T-helper 22 cell (primary cell): ENCODE measurements around the gene FAHD2A.
"Not testable (repeated sequence)": the region's sequence is repeated elsewhere in the genome, so short reads cannot be mapped to it uniquely, and the experiment has no call there.

Experiments
- DNase-seq: peaks from one replicate; pipeline ENCODE4 v3.0.0-alpha.2; 2020; ENCODE audit warnings: low read depth

The FAHD2A gene

DNA sequence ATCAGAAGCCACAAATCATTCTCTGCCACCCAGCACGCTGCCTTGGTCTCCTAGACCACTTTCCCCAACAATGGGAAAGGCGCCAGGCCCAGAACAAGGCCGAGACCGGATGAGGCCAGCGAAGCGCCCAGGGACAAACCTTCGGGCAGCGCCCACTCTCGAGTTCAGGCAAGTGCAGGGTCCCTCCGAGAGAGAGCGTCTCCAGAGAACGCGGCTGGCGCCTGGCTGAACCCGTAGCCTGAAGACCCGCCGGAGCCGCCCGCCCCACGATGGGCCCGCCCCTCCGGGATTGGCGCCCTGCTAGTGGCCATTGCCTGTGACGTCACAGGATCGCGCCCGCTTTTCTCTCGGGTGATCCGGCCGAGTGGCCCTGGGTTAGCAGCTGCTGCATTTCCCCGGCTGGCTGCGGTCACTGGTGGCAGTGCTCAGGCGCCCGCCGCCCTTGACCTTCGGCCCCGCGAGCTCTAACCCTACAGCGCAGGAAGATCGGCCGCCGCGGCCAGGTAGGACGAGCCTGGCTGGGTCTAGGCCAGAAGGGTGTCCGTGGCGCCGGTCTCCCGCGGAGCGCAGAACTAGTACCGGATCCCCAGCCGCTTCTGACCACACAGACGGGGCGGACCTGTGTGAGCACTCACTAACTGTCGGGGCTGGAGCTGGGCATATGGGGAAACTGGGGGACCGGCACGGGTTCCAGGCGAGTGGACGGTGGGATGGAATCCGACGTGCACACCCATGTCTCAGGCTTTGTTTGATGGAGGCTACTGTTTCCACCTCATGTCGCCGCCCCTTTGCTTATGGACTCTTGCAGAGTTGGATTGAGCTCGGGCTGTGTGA, at the start of gene FAHD2A:
Gene FAHD2A (plus strand): TSS at position 339 of the 834 bp plus-strand sequence. CDS start 2,851 bp downstream, outside the sequence.
- peak; percentile 81 for DNase-seq

DNA sequence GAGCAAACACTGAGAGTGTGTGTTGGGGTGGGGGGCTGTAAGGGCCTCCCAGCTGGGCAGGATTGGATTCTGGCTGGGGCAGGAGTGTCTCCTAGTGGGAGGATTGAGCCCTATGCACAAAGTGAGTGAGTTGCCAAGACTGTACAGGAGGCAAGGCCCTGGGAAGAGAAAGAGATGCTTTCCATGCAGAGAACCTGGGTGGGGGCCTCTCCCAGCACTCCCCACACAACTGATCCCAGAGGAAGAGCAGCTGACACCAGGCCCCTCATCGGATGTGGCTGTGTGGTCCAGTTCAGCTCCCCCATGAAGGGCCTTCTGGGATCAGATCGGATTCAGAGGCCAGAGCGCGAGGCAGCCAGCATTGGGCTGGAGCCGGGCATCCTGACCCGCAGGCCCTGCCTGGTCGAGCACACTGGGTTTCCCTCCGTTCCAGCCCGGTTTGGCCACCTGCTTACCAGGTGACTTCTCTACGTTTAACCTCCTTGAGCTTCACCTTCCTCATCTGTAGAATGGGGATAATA, 49.4 kb upstream of the FAHD2A start:
- no peak for DNase-seq

DNA sequence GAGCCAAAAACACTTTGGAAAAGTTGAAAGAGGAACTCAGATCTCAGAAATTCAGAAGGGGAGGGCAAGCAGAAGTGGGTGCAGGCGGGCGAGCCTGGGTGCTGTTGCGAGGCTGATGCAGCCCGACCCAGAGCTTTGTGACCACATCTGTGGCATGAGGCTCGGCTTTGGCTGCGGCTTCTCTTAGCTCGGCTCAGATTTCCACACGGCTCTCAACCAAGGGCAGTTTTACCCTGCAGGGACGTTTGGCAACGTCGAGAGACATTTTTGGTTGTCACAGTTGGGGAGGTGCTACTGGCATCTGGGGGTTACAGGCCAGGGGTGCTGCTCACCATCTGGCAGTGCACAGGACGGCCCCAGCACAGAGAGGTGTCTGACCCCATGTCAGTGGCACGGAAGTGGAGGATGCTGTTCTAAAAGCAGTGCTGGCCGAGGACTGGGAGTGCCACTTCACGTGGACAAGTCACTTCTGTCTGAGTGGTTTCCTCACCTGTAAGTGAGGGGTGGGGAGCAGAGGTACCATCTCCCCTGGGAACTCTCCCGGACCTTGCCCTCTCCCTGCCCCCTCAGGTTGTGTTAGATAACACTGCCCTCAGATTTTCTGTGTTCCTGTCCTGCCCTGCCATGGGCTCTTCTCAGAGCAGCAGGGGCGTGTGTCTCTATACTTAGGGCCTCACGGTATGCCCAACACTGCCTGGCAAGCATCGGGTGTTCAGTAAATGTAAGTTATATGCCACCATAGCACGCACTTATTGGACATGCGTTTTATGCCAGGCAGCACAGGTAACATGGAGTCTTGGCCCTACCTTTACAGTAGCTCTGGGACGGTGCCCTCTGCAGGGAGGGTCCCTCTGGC, 48.7 kb upstream of the FAHD2A start:
- no peak for DNase-seq

DNA sequence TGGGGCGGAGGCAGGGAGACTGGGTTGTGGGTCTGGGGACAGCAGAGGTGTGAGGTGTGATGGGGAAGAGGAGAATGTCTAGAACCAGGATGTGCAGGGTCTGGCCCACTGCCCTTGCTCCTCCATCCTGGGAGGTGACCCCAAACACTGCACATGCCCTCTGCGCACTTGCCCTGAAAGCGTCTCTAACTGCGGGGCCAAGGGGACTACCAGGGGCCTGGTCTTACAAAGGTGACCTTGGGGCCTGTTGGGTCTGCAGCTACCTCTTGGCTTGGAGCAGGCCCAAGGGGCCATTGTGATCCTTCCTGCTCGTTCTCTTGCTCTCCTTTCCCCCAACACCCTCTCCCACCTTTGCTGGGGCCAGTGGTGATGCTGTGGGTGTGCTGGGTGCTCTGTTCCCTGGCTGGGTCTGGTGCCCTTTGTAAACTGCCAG, 48.0 kb upstream of the FAHD2A start:
- no peak for DNase-seq

DNA sequence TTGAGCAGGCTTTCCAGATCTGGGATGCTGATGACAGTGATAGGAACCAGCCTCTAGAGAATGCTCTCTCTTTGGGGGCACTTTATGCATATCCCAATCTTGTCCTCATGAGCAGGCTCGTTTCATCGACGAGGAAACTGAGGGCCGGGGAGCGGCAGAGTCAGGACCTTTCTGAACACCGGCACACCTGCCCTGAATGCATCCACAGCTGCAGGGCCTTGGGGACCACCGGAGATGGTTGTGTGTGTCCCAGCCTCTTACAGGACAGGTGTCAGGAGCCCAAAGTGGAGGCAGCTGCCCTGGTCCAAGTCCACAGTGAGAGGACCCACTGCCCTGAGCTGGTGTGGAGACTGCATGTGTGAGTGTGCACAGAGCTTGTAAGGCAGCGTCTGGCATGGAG, 47.6 kb upstream of the FAHD2A start:
- no peak for DNase-seq

GRCh38 chr2:95355486-95355885, 47.0 kb upstream of the FAHD2A start:
- DNase-seq: not testable (repeated sequence)

DNA sequence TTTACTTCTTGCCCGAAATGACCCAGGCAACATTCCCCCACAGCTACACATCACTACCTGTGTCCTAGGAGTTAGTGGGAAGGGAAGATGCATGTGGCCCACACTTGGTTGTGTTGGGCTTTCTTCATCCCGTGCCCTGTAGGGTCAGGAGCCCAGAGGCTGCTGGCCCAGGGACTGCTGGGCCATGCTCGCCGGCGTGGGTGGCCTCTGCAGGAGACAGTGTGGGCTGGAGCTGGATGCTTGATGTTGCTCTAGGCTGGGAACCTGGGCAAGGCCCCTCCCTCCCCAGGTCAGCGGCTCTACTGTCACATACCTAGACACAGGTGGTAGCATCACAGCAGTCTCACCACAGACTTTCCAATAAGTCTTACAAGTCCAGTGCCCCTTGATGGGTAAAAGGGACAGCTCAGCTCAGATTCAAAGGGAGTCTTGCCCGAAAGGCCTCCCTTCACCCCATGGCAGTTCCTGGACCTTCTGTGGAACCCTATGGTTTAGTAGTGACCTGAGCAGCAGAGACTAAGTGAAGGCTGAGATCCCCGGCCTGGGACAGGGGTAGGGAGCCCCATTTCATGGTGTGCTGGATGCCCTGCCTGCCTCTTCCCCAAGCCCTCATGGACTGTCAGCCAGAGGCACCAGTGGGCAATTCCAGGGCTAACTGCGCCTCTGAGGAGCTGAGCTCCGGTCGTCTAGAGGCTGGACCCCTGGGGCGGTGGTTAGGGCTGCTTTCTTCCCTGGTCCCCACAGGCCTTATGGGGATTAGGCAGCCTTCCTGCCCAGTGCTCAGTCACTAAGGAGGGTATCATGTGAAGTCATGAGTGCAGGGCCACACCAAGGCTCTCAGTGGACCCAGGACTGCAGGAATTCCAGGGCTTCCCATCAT, 45.4 kb upstream of the FAHD2A start:
- no peak for DNase-seq

DNA sequence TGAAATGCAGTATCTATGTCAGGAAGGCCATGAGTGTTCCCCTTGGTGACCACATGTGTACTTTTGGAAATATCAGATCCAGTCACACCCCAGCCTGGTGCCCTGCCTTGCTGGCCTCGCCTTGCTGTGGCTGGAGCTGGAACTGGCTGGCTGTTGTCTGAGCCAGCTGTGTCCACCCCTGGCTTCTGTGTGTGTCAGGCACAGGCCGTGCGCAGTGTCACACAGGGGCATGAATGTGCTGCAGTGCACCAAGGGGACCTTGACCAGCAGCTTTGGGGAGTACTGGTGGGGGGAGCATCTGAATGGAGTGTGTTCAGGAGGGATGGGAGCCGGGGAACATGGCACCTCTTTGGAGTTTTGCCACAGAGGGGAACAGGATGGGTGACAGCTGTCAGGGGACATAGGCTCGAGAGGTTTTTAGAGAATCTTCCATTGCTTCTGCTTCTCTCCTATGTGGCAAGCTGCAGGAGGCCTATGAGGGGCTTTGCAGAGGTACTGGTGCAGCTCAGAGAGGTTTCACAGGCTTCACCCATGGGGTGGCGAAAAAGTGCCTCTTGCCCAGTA, 44.7 kb upstream of the FAHD2A start:
- no peak for DNase-seq

GRCh38 chr2:95359031-95359430, 43.5 kb upstream of the FAHD2A start:
- no peak for DNase-seq

GRCh38 chr2:95359501-95359930, 43.0 kb upstream of the FAHD2A start:
- no peak for DNase-seq

DNA sequence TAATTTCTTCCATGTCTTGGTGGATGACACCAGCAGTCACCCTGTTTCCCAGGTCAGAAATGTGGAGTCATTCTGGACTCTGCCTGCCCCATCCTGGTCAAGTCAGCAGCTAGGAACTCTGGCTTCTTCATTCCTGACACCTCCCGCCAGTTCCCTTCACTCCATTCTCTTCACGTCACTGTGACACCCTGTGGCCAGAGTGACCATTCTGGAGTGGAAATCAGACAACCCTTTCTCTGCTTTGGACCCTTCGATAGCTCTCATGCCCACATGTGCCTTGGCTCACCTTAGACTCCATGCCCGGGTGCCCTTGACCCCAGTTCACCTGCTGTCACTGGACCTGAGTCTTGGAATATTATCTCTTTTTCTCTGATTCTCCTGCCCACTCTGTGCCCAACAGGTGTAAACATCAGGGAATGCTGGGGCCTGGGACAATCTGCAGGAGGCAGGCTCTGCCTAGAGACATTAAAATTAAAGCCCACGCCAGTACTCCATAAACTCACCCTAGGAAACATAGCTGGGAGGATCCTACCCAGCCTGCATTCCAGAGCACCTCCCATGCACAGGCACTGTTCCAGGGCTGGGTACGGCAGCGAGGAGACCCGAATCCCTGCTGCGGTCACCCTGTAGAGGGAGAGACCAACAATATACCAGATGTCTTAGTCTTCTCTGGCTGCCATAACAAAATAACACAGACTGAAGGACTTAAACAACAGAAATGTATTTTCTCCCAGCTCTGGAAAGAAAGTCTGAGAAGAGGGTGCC, 41.1 kb upstream of the FAHD2A start:
- no peak for DNase-seq

- DNase-seq: no peak
Measured at GRCh38 chr2:95362486-95362885, 40.0 kb upstream of the FAHD2A start.

GRCh38 chr2:95366514-95366913, 36.0 kb upstream of the FAHD2A start:
- DNase-seq: no peak

DNA sequence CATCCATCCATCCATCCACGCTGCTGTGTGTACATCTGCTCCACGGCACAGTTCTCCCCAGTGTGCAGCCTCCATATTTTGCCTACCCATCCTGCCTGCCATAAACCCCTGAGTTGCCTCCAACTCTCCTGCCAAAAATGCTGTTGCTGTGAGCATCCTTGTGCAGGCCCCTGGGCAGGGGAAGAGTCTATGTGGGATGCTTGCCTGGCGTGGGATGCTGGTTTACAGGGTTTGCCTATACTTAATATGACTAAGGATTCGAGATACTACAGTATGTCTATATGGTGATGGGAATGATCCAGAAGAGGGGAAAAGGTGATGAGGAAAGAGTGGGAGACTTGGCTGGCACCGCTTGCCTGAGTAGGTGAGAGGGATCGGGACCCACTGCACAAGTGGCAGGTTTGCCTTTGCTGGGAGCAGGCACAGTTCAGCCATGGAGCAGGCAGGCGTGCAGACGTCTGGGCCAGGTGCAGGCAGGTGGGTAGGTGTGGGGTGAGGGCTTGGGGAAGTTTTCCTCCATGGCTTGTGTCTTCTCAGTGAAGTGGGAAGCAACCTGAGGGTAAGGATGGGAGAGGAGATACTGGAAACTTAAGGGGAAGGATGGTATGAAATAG, 30.2 kb upstream of the FAHD2A start:
- no peak for DNase-seq

- no peak for DNase-seq
Measured at GRCh38 chr2:95372845-95373244, 29.7 kb upstream of the FAHD2A start.

DNA sequence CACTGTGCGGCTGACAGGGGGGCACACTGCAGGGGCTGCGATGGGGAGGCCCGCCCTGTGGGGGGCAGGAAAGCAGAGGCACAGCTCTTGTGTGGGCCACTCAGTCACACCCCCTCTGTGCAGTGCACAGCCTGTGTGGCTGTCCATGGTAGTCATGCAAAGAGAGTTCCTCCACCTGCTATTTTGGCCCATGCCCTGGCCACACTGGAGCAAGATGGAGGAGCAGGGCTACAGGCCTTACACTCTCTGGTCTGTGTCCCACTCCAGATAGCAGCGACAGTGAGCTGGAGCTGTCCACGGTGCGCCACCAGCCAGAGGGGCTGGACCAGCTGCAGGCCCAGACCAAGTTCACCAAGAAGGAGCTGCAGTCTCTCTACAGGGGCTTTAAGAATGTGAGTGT, 28.5 kb upstream of the FAHD2A start:
- DNase-seq: no peak

DNA sequence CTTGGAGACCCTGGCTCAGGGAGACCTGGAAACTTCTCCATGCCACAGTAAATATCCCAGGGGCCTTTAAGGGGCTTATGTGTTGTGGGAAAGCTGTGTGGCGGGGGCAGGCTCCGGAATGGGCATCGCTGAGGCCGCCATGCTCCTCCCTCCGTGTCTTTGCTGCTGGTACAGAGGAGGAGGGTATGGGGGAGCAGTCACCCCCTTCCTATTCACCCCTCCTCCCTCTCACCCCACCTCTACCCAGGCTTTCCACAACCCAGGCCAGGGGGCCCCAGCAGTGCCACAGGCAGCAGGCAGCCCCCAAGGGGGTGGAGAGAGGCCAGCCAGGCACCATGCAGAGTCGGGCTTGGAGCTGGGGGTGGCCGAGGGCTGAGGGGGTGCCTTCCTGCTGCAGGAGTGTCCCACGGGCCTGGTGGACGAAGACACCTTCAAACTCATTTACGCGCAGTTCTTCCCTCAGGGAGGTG, 28.0 kb upstream of the FAHD2A start:
- DNase-seq: no peak

DNA sequence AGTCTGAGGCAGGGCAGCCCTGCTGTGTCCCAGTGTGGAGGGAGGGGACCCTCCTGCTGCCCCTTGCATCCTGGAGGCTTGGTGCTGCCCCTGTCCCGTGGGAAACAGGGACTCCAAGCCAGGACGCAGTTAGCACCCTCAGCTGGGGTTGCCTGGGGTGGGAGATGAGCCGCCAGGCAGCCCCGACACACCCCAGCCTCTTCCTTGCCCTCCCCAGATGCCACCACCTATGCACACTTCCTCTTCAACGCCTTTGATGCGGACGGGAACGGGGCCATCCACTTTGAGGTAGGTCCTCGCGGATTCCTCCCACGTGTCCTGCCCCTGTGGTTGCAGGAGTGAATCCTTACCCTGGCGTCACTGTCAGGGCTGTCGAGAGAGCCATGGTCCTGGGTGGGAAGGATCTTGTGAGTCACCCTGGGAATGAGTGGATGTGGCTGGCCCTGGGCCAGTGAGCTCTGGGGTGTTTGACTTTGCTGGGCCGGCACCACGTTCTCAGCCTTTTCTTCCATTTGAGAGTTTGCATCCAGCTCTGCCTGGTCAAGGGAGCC, 27.5 kb upstream of the FAHD2A start:
- no peak for DNase-seq

DNA sequence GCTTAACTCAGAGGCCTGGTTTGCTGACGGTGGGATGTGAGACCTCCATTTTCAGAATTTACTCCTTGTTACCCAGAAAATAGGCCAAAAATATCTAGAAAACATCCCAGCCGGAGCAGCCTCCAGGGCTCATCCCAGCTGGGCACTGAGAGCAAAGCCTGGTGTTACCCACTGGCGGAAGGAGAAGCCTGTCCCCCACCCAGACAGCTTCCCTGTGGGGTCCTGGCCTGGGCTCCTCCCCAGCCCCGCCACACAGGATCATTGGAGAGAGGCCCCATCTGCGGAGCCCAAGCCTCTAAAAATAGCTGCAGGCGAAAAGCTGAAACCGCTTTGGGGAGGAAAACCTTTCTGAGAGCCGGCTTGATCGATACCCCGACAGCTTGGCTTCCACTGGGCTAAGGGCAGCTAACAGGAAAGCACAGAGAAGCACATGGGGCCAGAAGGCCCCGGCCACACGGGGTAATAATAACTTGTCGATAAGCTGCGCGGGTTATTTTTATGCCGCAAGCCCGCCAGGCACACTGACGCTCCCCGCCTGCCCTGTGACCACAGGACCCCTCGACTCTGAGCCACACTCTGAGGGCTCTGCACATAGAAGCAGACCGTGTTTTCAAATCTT, 26.9 kb upstream of the FAHD2A start:
- DNase-seq: no peak
